Sigmoid colon (tissue), 3 donors: Measurements from ENCODE around the gene FUOM.

Experiments
- POLR2A ChIP-seq, 2 donors: fragments of 450-650 bp; IDR thresholded peaks; one replicate each; pipeline ENCODE4 v1.6.1; 2016; ENCODE audit warnings: antibody characterized with exemption in 2 of 2, mild to moderate bottlenecking in 2 of 2, moderate library complexity in 2 of 2
- TF ChIP-seq, protein P1 (sequence below), 4 experiments: fragments of 450-650 bp in 3 of 4; fragments of 200-600 bp in 1 of 4; IDR thresholded peaks; one replicate each; pipeline ENCODE4 v1.5.1; 2016 to 2019; ENCODE audit warnings: antibody characterized with exemption in 4 of 4, mild to moderate bottlenecking in 3 of 4, moderate library complexity in 2 of 4

DNA sequence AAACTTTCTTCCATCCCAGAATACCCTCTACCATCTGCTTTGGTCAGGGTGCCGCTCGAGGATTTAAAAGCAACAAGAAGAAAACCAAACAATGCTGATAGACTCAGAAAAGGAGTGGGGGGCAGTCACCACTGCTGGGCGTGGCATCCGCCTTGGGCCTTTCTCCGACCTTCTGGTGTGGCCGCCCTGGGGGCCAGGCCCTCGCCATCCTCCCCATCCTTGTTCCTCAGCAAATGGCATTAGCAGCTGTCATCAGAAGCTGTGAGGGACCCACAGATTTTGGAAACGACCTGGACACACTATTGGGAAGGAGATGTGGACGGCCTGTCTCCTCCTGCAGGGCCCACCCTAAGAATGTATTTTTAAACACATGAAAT is 45.1 kb downstream of the FUOM start:
- TF ChIP-seq, protein P1, sequence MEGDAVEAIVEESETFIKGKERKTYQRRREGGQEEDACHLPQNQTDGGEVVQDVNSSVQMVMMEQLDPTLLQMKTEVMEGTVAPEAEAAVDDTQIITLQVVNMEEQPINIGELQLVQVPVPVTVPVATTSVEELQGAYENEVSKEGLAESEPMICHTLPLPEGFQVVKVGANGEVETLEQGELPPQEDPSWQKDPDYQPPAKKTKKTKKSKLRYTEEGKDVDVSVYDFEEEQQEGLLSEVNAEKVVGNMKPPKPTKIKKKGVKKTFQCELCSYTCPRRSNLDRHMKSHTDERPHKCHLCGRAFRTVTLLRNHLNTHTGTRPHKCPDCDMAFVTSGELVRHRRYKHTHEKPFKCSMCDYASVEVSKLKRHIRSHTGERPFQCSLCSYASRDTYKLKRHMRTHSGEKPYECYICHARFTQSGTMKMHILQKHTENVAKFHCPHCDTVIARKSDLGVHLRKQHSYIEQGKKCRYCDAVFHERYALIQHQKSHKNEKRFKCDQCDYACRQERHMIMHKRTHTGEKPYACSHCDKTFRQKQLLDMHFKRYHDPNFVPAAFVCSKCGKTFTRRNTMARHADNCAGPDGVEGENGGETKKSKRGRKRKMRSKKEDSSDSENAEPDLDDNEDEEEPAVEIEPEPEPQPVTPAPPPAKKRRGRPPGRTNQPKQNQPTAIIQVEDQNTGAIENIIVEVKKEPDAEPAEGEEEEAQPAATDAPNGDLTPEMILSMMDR (IDR thresholded peaks at IDR 0.05): no peak
- no peak for TF ChIP-seq POLR2A (IDR thresholded peaks at IDR 0.05)
